ENCODE measurements around the gene TMEM163. TPM values are rescaled to one million over a fixed set of nuclear protein-coding genes. Genes with fewer than 3 reads are reported as not detected.

The TMEM163 gene
- polyA plus RNA-seq, 1 experiment, result not detected

DNA sequence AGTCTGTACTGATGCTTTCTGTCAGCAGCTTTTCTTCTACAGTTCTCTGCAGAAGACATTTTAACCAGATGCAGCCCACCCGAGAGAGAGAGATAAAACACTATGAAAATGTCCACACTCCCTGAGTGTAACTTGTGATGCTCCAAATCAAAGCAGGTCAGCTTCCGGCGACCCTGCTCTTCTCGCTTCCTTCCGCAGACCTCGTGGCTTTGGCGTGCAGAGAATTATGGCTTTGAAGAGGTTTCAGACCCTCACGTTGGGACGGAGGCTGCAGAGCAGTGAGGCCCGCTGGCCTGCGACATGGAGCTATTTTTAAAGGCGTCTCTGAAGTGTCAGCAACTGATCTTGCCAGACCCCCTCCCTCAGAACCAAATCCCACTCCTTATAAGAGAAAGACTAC, 41.8 kb downstream of the TMEM163 start:
- H3K9me3 ChIP-seq (ENCODE audit: control insufficient read depth, insufficient read depth, low read length), result no peaks in the 10 kb centered on the region
- POLR2A ChIA-PET, result no interaction called here
- CTCF ChIA-PET, result no interaction called here
- peaks cover 2% of the 10 kb centered on the region for H3K27me3 ChIP-seq (ENCODE audit: control insufficient read depth, insufficient read depth, low read length)
- H3K27ac ChIP-seq (ENCODE audit: low read depth, low read length), result no peak overlapping the region
- no peak overlapping the region for H3K4me3 ChIP-seq (ENCODE audit: low read depth, low read length)
- TF ChIP-seq, protein P1, sequence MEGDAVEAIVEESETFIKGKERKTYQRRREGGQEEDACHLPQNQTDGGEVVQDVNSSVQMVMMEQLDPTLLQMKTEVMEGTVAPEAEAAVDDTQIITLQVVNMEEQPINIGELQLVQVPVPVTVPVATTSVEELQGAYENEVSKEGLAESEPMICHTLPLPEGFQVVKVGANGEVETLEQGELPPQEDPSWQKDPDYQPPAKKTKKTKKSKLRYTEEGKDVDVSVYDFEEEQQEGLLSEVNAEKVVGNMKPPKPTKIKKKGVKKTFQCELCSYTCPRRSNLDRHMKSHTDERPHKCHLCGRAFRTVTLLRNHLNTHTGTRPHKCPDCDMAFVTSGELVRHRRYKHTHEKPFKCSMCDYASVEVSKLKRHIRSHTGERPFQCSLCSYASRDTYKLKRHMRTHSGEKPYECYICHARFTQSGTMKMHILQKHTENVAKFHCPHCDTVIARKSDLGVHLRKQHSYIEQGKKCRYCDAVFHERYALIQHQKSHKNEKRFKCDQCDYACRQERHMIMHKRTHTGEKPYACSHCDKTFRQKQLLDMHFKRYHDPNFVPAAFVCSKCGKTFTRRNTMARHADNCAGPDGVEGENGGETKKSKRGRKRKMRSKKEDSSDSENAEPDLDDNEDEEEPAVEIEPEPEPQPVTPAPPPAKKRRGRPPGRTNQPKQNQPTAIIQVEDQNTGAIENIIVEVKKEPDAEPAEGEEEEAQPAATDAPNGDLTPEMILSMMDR (IDR thresholded peaks at IDR 0.05; ENCODE audit: low read depth, low read length), result no peak
- no peak for DNase-seq (ENCODE audit: low read depth, low spot score)

DNA sequence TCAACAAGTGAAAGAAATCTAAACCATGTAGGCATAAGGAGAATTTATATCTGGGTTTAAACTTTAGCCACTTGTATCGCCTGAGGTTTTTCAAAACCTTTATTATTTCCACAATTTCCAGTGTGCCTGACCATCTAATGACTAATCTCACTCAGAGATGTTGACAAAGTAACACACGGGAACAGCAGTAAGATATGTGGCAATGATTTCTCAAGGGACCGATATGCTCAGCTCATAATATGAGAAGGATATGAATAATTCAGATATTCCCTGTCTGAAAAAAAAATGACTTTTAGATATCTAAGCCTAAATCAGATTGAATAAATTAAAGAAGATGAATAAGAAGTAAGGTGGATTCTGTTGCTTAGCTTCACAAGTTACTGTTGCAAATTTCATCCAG, 43.5 kb downstream of the TMEM163 start:
- H3K27me3 ChIP-seq (ENCODE audit: control insufficient read depth, insufficient read depth, low read length), result peaks cover 2% of the 10 kb centered on the region
- H3K9me3 ChIP-seq (ENCODE audit: control insufficient read depth, insufficient read depth, low read length), result no peaks in the 10 kb centered on the region
- no peak overlapping the region for H3K4me3 ChIP-seq (ENCODE audit: low read depth, low read length)
- DNase-seq (ENCODE audit: low read depth, low spot score), result no peak
- TF ChIP-seq, protein P1 (IDR thresholded peaks at IDR 0.05; ENCODE audit: low read depth, low read length), result no peak
- ChIA-PET POLR2A (no interaction called here), CTCF (no interaction called here)
- no peak overlapping the region for H3K27ac ChIP-seq (ENCODE audit: low read depth, low read length)

DNA sequence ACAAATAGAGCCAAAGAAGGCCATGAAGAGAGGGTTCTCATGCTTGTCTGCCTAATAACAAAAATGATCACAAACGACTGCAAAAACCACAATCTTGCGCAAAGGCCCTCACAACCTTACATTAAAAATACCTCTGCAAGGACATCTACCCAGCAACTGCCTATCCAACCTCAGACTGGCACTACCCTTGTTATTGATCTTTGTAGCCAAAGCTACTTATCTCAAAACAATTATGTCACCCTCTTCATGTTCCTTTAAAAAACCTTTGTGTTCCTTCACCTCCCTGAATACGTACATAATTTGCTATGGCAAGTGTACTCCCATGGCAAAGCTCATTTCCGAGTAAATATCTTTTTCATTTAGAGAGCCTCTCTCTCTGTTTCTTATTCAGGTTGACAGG, 44.1 kb downstream of the TMEM163 start:
- CTCF ChIA-PET, result no interaction called here
- POLR2A ChIA-PET, result no interaction called here
- Histone ChIP-seq H3K27ac (ENCODE audit: low read depth, low read length) (no peak overlapping the region), H3K9me3 (ENCODE audit: control insufficient read depth, insufficient read depth, low read length) (no peaks in the 10 kb centered on the region), H3K4me3 (ENCODE audit: low read depth, low read length) (no peak overlapping the region), H3K27me3 (ENCODE audit: control insufficient read depth, insufficient read depth, low read length) (peaks cover 2% of the 10 kb centered on the region)
- TF ChIP-seq, protein P1 (IDR thresholded peaks at IDR 0.05; ENCODE audit: low read depth, low read length), result no peak
- no peak for DNase-seq (ENCODE audit: low read depth, low spot score)

DNA sequence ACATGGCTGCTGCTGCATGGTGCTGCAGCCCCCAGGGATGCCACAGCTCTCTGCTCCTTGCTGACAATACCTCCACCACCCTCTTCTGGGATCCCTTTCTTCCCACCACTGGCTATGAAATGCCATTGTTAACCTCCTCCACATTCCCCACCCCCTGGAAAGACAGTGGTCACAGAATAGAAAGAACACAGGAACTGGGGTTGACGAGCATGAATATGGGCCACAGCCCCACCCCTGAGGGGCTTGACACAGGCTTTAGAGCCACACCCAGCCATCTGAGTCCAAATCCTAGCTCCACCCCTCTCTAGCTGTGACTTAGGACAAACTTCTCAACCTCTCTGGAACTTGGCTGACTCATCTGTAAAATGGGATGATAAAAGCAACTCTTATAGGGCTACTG, 47.3 kb downstream of the TMEM163 start:
- TF ChIP-seq, protein P1 (IDR thresholded peaks at IDR 0.05; ENCODE audit: low read depth, low read length), result no peak
- no peak for DNase-seq (ENCODE audit: low read depth, low spot score)
- H3K27me3 ChIP-seq (ENCODE audit: control insufficient read depth, insufficient read depth, low read length), result no peaks in the 10 kb centered on the region
- ChIA-PET CTCF (no interaction called here), POLR2A (no interaction called here)
- H3K4me3 ChIP-seq (ENCODE audit: low read depth, low read length), result no peak overlapping the region
- H3K9me3 ChIP-seq (ENCODE audit: control insufficient read depth, insufficient read depth, low read length), result no peaks in the 10 kb centered on the region
- no peak overlapping the region for H3K27ac ChIP-seq (ENCODE audit: low read depth, low read length)

DNA sequence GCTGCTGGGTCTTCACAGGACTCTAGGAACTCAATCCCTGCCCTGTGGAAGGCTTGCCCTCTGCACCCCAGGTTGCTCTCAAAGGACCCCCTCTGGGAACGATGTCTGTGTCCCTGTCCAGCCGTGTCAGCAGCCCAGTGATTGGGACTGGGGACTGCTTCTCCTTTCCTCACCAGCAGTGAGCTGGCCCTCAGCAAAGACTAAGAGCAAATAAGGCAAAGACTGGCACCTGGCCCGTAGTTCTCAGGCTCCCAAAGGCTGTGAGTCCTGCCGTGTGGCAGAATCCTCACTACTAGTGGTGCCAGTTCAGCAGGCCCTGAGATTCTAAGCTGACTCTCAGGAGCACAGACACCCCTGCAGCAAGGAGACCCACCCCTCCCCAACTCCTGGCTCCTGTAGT, 47.8 kb downstream of the TMEM163 start:
- Histone ChIP-seq H3K4me3 (ENCODE audit: low read depth, low read length) (no peak overlapping the region), H3K27ac (ENCODE audit: low read depth, low read length) (no peak overlapping the region), H3K27me3 (ENCODE audit: control insufficient read depth, insufficient read depth, low read length) (no peaks in the 10 kb centered on the region), H3K9me3 (ENCODE audit: control insufficient read depth, insufficient read depth, low read length) (no peaks in the 10 kb centered on the region)
- no peak for DNase-seq (ENCODE audit: low read depth, low spot score)
- ChIA-PET CTCF (no interaction called here), POLR2A (no interaction called here)
- TF ChIP-seq, protein P1 (IDR thresholded peaks at IDR 0.05; ENCODE audit: low read depth, low read length), result no peak
